Astrocyte of the cerebellum (primary cell): ENCODE measurements around the gene HASPIN.

Source experiments
- DNase-seq: peaks from one replicate; pipeline ENCODE4 v3.0.0-alpha.2; 2011; ENCODE audit warnings: low read depth
- H3K4me3 ChIP-seq: 2 replicates; pipeline ENCODE4 v1.5.1; 2011; ENCODE audit warnings: mild to moderate bottlenecking, low read depth, low read length, moderate library complexity
- CTCF ChIP-seq: IDR thresholded peaks from 2 replicates; pipeline ENCODE4 v1.5.1; 2012; ENCODE audit warnings: low read length, low read depth, moderate library complexity, mild to moderate bottlenecking; ENCODE audit errors: missing control alignments
- in situ Hi-C: cut with HindIII; loops from 2 replicates; pipeline ENCODE4 v1.10.0; 2017; ENCODE audit warnings: low sequenced_read_pairs

The HASPIN gene

GRCh38 chr17:3753624-3754023 is 29.9 kb downstream of the HASPIN start:
- no peak for DNase-seq
- no peak overlapping the region for H3K4me3 ChIP-seq
- TF ChIP-seq CTCF, result no peak
- in situ Hi-C loops, result no loop called here

- TF ChIP-seq CTCF, result no peak
- in situ Hi-C loops, result no loop called here
- no peak for DNase-seq
- no peak overlapping the region for H3K4me3 ChIP-seq
Measured at GRCh38 chr17:3754066-3754457, 30.4 kb downstream of the HASPIN start.

DNA sequence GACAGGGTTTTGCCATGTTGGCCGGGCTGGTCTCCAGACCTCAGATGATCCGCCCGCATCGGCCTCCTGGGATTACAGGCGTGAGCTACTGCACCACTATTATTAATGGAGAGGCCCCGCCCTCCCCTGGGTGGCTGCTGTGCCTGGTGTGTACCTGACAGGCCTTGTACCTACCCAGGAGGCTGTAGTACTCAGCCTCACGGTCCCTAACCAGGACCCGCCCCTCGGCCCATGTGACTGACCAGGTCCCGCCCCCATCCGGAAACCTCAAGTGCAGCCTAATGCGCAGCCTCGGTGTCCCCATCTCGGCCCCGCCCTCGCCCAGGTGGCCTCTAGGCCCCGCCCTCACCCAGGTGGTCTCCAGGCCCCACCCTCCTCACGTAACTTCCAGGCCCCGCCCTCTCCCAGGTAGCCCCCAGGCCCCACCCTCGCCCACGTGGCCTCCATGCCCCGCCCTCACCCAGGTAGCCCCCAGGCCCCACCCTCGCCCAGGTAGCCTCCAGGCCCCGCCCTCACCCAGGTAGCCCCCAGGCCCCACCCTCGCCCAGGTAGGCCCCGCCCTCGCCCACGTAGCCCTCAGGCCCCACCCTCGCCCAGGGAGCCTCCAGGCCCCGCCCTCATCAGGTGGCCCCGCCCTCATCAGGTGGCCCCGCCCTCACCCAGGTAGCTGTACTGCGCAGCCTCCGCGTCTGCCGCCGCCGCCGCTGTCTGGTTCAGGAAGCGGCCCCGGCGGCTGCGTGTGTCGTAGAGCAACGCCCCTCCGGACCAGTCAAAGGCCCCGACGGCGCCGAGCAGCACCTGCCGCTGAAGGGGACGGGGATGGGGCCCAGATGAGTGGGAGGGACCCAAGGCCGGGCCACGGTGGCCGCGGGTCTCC is 31.0 kb downstream of the HASPIN start:
- in situ Hi-C loops, result no loop called here
- no peak for TF ChIP-seq CTCF
- DNase-seq, result no peak
- no peak overlapping the region for H3K4me3 ChIP-seq

GRCh38 chr17:3755335-3756030 is 31.8 kb downstream of the HASPIN start:
- in situ Hi-C loops, result no loop called here
- DNase-seq, result no peak
- TF ChIP-seq CTCF, result no peak
- H3K4me3 ChIP-seq, result no peak overlapping the region

GRCh38 chr17:3759597-3760216 is 36.0 kb downstream of the HASPIN start:
- in situ Hi-C loops, result no loop called here
- TF ChIP-seq CTCF, result no peak
- no peak for DNase-seq
- no peak overlapping the region for H3K4me3 ChIP-seq

GRCh38 chr17:3761036-3761917 is 37.6 kb downstream of the HASPIN start:
- no peak for DNase-seq
- no peak for TF ChIP-seq CTCF
- in situ Hi-C loops, result no loop called here
- no peak overlapping the region for H3K4me3 ChIP-seq
